Measurements from ENCODE around the gene CCPG1. TPM values are rescaled to one million over a fixed set of nuclear protein-coding genes. Genes with fewer than 3 reads are reported as not detected.
A peak's percentile ranks its signal among the peaks of the same experiment; 100 is the strongest.

CCPG1 gene
- total RNA-seq, 1 donor from 2014 or later = 56.3 TPM

GRCh38 chr15:55319537-55320237 is 88.5 kb downstream of the CCPG1 start:
- Mint-ChIP-seq H3K4me3 (ENCODE audit: unreplicated experiment) (peak overlapping the region; percentile 96), H3K9me3 (ENCODE audit: unreplicated experiment) (peaks cover 2% of the 10 kb centered on the region), H3K4me1 (ENCODE audit: low read depth, unreplicated experiment) (peaks cover 6% of the 10 kb centered on the region), H3K36me3 (ENCODE audit: low read depth, unreplicated experiment) (peaks cover 2% of the 10 kb centered on the region), H3K27me3 (ENCODE audit: low read depth, unreplicated experiment) (no peaks in the 10 kb centered on the region), H3K27ac (ENCODE audit: unreplicated experiment) (peak overlapping the region; percentile 98)
- H3K79me2 ChIP-seq (ENCODE audit: insufficient read depth, low read length) = peaks cover 40% of the 10 kb centered on the region
- H3K9me3 ChIP-seq (ENCODE audit: insufficient read depth, low read depth, low read length) = no peaks in the 10 kb centered on the region
- FAIRE-seq = no peak
- H3K4me2 ChIP-seq (ENCODE audit: low read length) = peak overlapping the region; percentile 87
- H3K4me1 ChIP-seq (ENCODE audit: insufficient read depth, low read length) = peaks cover 15% of the 10 kb centered on the region
- H3K27ac ChIP-seq (ENCODE audit: low read depth, low read length) = peak overlapping the region; percentile 96
- H3K4me3 ChIP-seq (ENCODE audit: insufficient read depth, low read depth, low read length) = peak overlapping the region; percentile 100
- DNase-seq (ENCODE audit: low read depth) = no peak
- no peaks in the 10 kb centered on the region for H3K36me3 ChIP-seq (ENCODE audit: insufficient read depth, low read length)
- no peaks in the 10 kb centered on the region for H4K20me1 ChIP-seq (ENCODE audit: insufficient read depth, low read length)
- peak overlapping the region; percentile 99 for H2AFZ ChIP-seq (ENCODE audit: low read depth, low read length)
- TF ChIP-seq, protein P1, sequence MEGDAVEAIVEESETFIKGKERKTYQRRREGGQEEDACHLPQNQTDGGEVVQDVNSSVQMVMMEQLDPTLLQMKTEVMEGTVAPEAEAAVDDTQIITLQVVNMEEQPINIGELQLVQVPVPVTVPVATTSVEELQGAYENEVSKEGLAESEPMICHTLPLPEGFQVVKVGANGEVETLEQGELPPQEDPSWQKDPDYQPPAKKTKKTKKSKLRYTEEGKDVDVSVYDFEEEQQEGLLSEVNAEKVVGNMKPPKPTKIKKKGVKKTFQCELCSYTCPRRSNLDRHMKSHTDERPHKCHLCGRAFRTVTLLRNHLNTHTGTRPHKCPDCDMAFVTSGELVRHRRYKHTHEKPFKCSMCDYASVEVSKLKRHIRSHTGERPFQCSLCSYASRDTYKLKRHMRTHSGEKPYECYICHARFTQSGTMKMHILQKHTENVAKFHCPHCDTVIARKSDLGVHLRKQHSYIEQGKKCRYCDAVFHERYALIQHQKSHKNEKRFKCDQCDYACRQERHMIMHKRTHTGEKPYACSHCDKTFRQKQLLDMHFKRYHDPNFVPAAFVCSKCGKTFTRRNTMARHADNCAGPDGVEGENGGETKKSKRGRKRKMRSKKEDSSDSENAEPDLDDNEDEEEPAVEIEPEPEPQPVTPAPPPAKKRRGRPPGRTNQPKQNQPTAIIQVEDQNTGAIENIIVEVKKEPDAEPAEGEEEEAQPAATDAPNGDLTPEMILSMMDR (IDR thresholded peaks at IDR 0.05; ENCODE audit: insufficient read depth, low read depth, low read length) = no peak
- no peak for TF ChIP-seq EZH2 (IDR thresholded peaks at IDR 0.05; ENCODE audit: insufficient read depth, low read length)
- peak overlapping the region; percentile 99 for H3K9ac ChIP-seq (ENCODE audit: low read length)
- no peaks in the 10 kb centered on the region for H3K27me3 ChIP-seq (ENCODE audit: insufficient read depth, low read length)

DNA sequence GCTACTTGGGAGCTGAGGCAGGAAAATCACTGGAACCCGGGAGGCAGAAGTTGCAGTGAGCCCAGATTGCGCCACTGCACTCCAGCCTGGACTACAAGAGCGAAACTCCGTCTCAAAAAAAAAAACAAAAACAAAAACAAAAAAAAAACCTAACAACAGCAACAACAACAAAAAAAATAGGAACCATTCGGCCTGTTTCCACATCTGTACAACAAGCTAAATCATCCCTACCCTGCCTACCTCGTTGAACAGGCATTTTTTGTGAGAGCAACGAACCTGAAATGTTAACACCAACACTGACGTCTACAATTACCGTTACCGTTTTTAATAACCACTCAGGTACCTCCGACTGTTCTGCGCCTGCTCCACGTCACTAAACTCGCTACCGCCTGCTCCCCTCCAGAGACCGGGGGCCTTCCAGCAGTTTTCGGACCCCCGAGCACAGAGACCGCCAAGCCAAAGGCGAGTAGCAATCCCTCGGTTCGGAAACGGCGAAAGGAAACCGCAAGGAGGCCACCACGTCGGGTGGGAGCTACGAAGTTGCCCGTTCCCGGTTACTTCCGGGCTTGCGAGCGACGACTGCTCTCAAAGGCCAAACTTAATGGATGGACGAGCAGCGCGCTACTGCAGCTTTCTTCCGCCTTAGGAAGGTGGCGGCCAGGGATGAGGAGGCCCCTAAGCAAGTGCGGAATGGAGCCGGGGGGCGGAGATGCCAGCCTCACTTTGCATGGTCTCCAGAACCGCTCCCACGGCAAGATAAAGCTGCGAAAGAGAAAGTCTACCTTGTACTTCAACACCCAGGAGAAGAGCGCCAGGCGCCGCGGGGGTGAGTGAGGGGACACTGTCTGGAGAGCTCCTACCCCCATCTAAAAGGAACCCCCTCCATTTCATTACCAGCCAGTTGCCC is 89.3 kb downstream of the CCPG1 start, which contains the start of the genes PIGB and PIGBOS1:
PIGB (plus strand) TSS at position 635 of the 907 bp plus-strand sequence; CDS start at position 664, 29 bp downstream.
PIGBOS1 (minus strand) TSS at position 536 of the 907 bp plus-strand sequence. CDS start 1,331 bp downstream, outside the sequence.
- Mint-ChIP-seq H3K9me3 (ENCODE audit: unreplicated experiment) (peaks cover 2% of the 10 kb centered on the region), H3K27ac (ENCODE audit: unreplicated experiment) (peak within 1 kb of the TSS; percentile 98), H3K36me3 (ENCODE audit: low read depth, unreplicated experiment) (peaks cover 2% of the 10 kb centered on the region), H3K27me3 (ENCODE audit: low read depth, unreplicated experiment) (no peaks in the 10 kb centered on the region), H3K4me1 (ENCODE audit: low read depth, unreplicated experiment) (peaks cover 6% of the 10 kb centered on the region), H3K4me3 (ENCODE audit: unreplicated experiment) (peak within 1 kb of the TSS; percentile 96)
- DNase-seq (ENCODE audit: low read depth) (peak; percentile 84), FAIRE-seq (no peak)
- Histone ChIP-seq H3K9me3 (ENCODE audit: insufficient read depth, low read depth, low read length) (no peaks in the 10 kb centered on the region), H4K20me1 (ENCODE audit: insufficient read depth, low read length) (no peaks in the 10 kb centered on the region), H3K36me3 (ENCODE audit: insufficient read depth, low read length) (no peaks in the 10 kb centered on the region), H3K79me2 (ENCODE audit: insufficient read depth, low read length) (peaks cover 42% of the 10 kb centered on the region), H3K4me2 (ENCODE audit: low read length) (peak within 1 kb of the TSS; percentile 87), H3K4me3 (ENCODE audit: insufficient read depth, low read depth, low read length) (peak within 1 kb of the TSS; percentile 100), H3K27me3 (ENCODE audit: insufficient read depth, low read length) (no peaks in the 10 kb centered on the region), H3K4me1 (ENCODE audit: insufficient read depth, low read length) (peaks cover 15% of the 10 kb centered on the region), H3K27ac (ENCODE audit: low read depth, low read length) (peak within 1 kb of the TSS; percentile 96), H2AFZ (ENCODE audit: low read depth, low read length) (peak within 1 kb of the TSS; percentile 99), H3K9ac (ENCODE audit: low read length) (peak within 1 kb of the TSS; percentile 99)
- no peak for TF ChIP-seq EZH2 (IDR thresholded peaks at IDR 0.05; ENCODE audit: insufficient read depth, low read length)
- TF ChIP-seq, protein P1 (IDR thresholded peaks at IDR 0.05; ENCODE audit: insufficient read depth, low read depth, low read length) = no peak

Small RNA genes lying within 50 kb of the gene (microRNA-seq; reads per million reads assigned to microRNA genes)
- gene MIR628 = 136 reads per million, percentile 68 among the genes with 10 or more reads in this experiment

Other genes with a start within 250 kb of the CCPG1 start
- 71.4 and 76.1 TPM in 2 replicates for gene RSL24D1, start 211.4 kb downstream of the CCPG1 start, total RNA-seq
- gene RAB27A, start 118.5 kb downstream of the CCPG1 start, total RNA-seq = 17.8 and 18.8 TPM in 2 replicates
- gene PIGBOS1, start 89.2 kb downstream of the CCPG1 start, total RNA-seq = 8.9 and 9.5 TPM in 2 replicates
- 10.6 and 13.6 TPM in 2 replicates for gene PIGB, start 89.1 kb downstream of the CCPG1 start, total RNA-seq
- gene PIERCE2, start 136 bp upstream of the CCPG1 start, total RNA-seq = 1.6 and 2.6 TPM in 2 replicates
- 2.8 and 3.2 TPM in 2 replicates for gene DNAAF4, start 99.9 kb upstream of the CCPG1 start, total RNA-seq
- gene PYGO1, start 180.0 kb upstream of the CCPG1 start, total RNA-seq = 4.6 and 5.5 TPM in 2 replicates

Data from astrocyte (in vitro differentiated cells and primary cell).